Mucosa of descending colon (tissue), 3 donors: ENCODE results near the gene PDSS2. TPM values are rescaled to one million over a fixed set of nuclear protein-coding genes. Genes with fewer than 3 reads are reported as not detected.
A peak's percentile ranks its signal among the peaks of the same experiment; 100 is the strongest.
"Not testable (repeated sequence)": the region's sequence is repeated elsewhere in the genome, so short reads cannot be mapped to it uniquely, and the experiment has no call there.

Source experiments
- ATAC-seq: fragments of 200-7000 bp; cut with Tn5 transposase; one replicate; pipeline ENCODE4 v1.9.1; 2020; ENCODE audit warnings: mild to moderate bottlenecking, moderate library complexity
- DNase-seq, 3 donors: peaks; one replicate each; pipeline ENCODE4 v3.0.0-alpha.2; 2020
- H3K36me3 ChIP-seq: fragments of 200-600 bp; one replicate; pipeline ENCODE4 v1.8.0; 2021; ENCODE audit warnings: low read depth, mild to moderate bottlenecking
- H3K4me1 ChIP-seq: fragments of 200-600 bp; one replicate; pipeline ENCODE4 v1.8.0; 2021; ENCODE audit warnings: low read depth, mild to moderate bottlenecking
- H3K4me3 ChIP-seq: fragments of 200-600 bp; one replicate; pipeline ENCODE4 v1.8.0; 2021; ENCODE audit warnings: mild to moderate bottlenecking
- H3K9me3 ChIP-seq: fragments of 200-600 bp; one replicate; pipeline ENCODE4 v1.8.0; 2021; ENCODE audit warnings: mild to moderate bottlenecking
- CTCF ChIP-seq: fragments of 200-600 bp; IDR thresholded peaks from one replicate; pipeline ENCODE4 v1.8.0; 2022; ENCODE audit warnings: antibody characterized with exemption, mild to moderate bottlenecking
- intact Hi-C, 2 donors: fragments of 100-400 bp; cut with DNase I in 1 of 2; cut with micrococcal nuclease in 1 of 2; formaldehyde crosslinking; loops; one replicate each; pipeline versions ENCODE4 v1.11.0 to v1.11.1; 2022; cut with DNase I, micrococcal nuclease
- total RNA-seq, 3 donors: library from RNA; stranded (reverse); fragmentation: NEBNext Ultra II Directional in 2 of 3; extraction: Animal tissue kit (Norgen Biotek cat#: 25700) in 2 of 3; gene quantifications; one replicate each; pipeline versions ENCODE4 v1.2.1 to v1.2.4, GENCODE V29; 2021 to 2023
- donor health status: DM: no; HTN: no; CAD: no; lungs with moderate emphysema.
- donor health status: DM: no; HTN: no; CAD: no.
- donor health status: DM: no; HTN: yes; CAD: no.

PDSS2 gene
- total RNA-seq, 3 donors from 2014 or later: 16.2 to 26.3 (median 25.6) TPM

- intact Hi-C loops: no loop called here
- Histone ChIP-seq H3K4me1 (no peaks in the 10 kb centered on the region), H3K36me3 (no peaks in the 10 kb centered on the region), H3K9me3 (no peaks in the 10 kb centered on the region), H3K4me3 (no peak overlapping the region)
- ATAC-seq: no peak
- peak in 1 of 3 donors; percentile 31 for DNase-seq
- no peak for TF ChIP-seq CTCF
Observed at GRCh38 chr6:107179004-107179403, 280.4 kb downstream of the PDSS2 start.

- DNase-seq (no peak), ATAC-seq (no peak)
- intact Hi-C loops: no loop called here
- no peaks in the 10 kb centered on the region for H3K36me3 ChIP-seq
- H3K9me3 ChIP-seq: no peaks in the 10 kb centered on the region
- TF ChIP-seq CTCF: no peak
- H3K4me1 ChIP-seq: no peaks in the 10 kb centered on the region
- H3K4me3 ChIP-seq: no peak overlapping the region
Observed at GRCh38 chr6:107173779-107174178, 285.6 kb downstream of the PDSS2 start.

- DNase-seq (no peak), ATAC-seq (no peak)
- H3K4me1 ChIP-seq: no peaks in the 10 kb centered on the region
- H3K4me3 ChIP-seq: no peak overlapping the region
- intact Hi-C loops: no loop called here
- no peaks in the 10 kb centered on the region for H3K9me3 ChIP-seq
- TF ChIP-seq CTCF: no peak
- no peaks in the 10 kb centered on the region for H3K36me3 ChIP-seq
Observed at GRCh38 chr6:107171513-107171912, 287.9 kb downstream of the PDSS2 start.

GRCh38 chr6:107164299-107164698, 295.1 kb downstream of the PDSS2 start:
- DNase-seq, ATAC-seq, H3K36me3 ChIP-seq, H3K9me3 ChIP-seq, intact Hi-C loops, H3K4me3 ChIP-seq, H3K4me1 ChIP-seq: not testable (repeated sequence)

GRCh38 chr6:107161521-107161920, 297.8 kb downstream of the PDSS2 start:
- no peaks in the 10 kb centered on the region for H3K36me3 ChIP-seq
- H3K4me1 ChIP-seq: no peaks in the 10 kb centered on the region
- no peak for ATAC-seq
- intact Hi-C loops: no loop called here
- no peaks in the 10 kb centered on the region for H3K9me3 ChIP-seq
- H3K4me3 ChIP-seq: no peak overlapping the region
- no peak for TF ChIP-seq CTCF
- no peak for DNase-seq

- no peak for ATAC-seq
- intact Hi-C loops: no loop called here
Observed at GRCh38 chr6:107156617-107157016, 302.7 kb downstream of the PDSS2 start.

More at GRCh38 chr6:107156617-107157016, 302.7 kb downstream of the PDSS2 start:
- TF ChIP-seq CTCF: no peak
- Histone ChIP-seq H3K4me3 (no peak overlapping the region), H3K36me3 (no peaks in the 10 kb centered on the region), H3K9me3 (no peaks in the 10 kb centered on the region), H3K4me1 (peaks cover 21% of the 10 kb centered on the region)
- no peak for DNase-seq
